GM21723 (cell line): Measurements from ENCODE around the gene ANKRD16.
"Not testable (repeated sequence)": the region's sequence is repeated elsewhere in the genome, so short reads cannot be mapped to it uniquely, and the experiment has no call there.

Experiments
- ATAC-seq: cut with Tn5 transposase; IDR thresholded peaks from one replicate; pipeline ENCODE4 v1.9.1; 2021; ENCODE audit warnings: mild to moderate bottlenecking, moderate library complexity; ENCODE audit not compliant: unreplicated experiment

Gene ANKRD16

GRCh38 chr10:5889624-5890451, at the start of gene ANKRD16, which contains the start of gene FBH1:
Gene ANKRD16 (minus strand): TSS chr10:5889893. CDS start chr10:5889354, 539 bp downstream.
Gene FBH1 (plus strand): TSS chr10:5890243. CDS start chr10:5890346, 103 bp downstream.
- ATAC-seq, result peak; percentile 83

- no peak for ATAC-seq
Measured at GRCh38 chr10:5938291-5938690, 48.6 kb upstream of the ANKRD16 start.

- no peak for ATAC-seq
Measured at GRCh38 chr10:5937016-5937415, 47.3 kb upstream of the ANKRD16 start.

- no peak for ATAC-seq
Measured at GRCh38 chr10:5935628-5936027, 45.9 kb upstream of the ANKRD16 start.

- ATAC-seq, result no peak
Measured at GRCh38 chr10:5933909-5934546, 44.3 kb upstream of the ANKRD16 start.

GRCh38 chr10:5932345-5932744, 42.7 kb upstream of the ANKRD16 start:
- ATAC-seq, result no peak

GRCh38 chr10:5930272-5930671, 40.6 kb upstream of the ANKRD16 start:
- no peak for ATAC-seq

GRCh38 chr10:5929442-5929841, 39.7 kb upstream of the ANKRD16 start:
- ATAC-seq, result no peak

GRCh38 chr10:5927306-5927705, 37.6 kb upstream of the ANKRD16 start:
- ATAC-seq, result no peak

GRCh38 chr10:5924889-5925288, 35.2 kb upstream of the ANKRD16 start:
- no peak for ATAC-seq

- ATAC-seq, result no peak
Measured at GRCh38 chr10:5921746-5922145, 32.1 kb upstream of the ANKRD16 start.

- ATAC-seq, result no peak
Measured at GRCh38 chr10:5919568-5919967, 29.9 kb upstream of the ANKRD16 start.

- no peak for ATAC-seq
Measured at GRCh38 chr10:5918763-5919162, 29.1 kb upstream of the ANKRD16 start.

- no peak for ATAC-seq
Measured at GRCh38 chr10:5917305-5917704, 27.6 kb upstream of the ANKRD16 start.

GRCh38 chr10:5915451-5915850, 25.8 kb upstream of the ANKRD16 start:
- no peak for ATAC-seq

GRCh38 chr10:5913736-5914135, 24.0 kb upstream of the ANKRD16 start:
- no peak for ATAC-seq

- ATAC-seq, result no peak
Measured at GRCh38 chr10:5911670-5912069, 22.0 kb upstream of the ANKRD16 start.

GRCh38 chr10:5910323-5911100, 20.8 kb upstream of the ANKRD16 start:
- no peak for ATAC-seq

- not testable (repeated sequence) for ATAC-seq
Measured at GRCh38 chr10:5908676-5909075, 19.0 kb upstream of the ANKRD16 start.

GRCh38 chr10:5906651-5907050, 17.0 kb upstream of the ANKRD16 start:
- no peak for ATAC-seq

GRCh38 chr10:5905854-5906507, 16.3 kb upstream of the ANKRD16 start:
- no peak for ATAC-seq
